HepG2 (cell line): ENCODE data around the gene APOL2. TPM values are rescaled to one million over a fixed set of nuclear protein-coding genes. Genes with fewer than 3 reads are reported as not detected.

Experiments used
- ATAC-seq: fragments of 200-7000 bp; cut with Tn5 transposase; 3 replicates; pipeline ENCODE4 v1.9.1; 2020; ENCODE audit warnings: mild to moderate bottlenecking, moderate library complexity
- BruUV-seq: library from RNA; stranded (reverse); fragments of 400-500 nt; replicated peaks from 2 replicates; lab custom pipeline; 2021; lab: Mats Ljungman, UMichigan
- CTCF ChIA-PET: fragments of 300-600 bp; formaldehyde crosslinking; extraction: SDS; loops from one replicate; lab custom pipeline; 2021; ENCODE audit warnings: low total read pairs, inconsistent platforms, low intra/inter-chr PET ratio; lab: Yijun Ruan, JAX
- POLR2A ChIA-PET: fragments of 350-600 bp; sonication (Branson Sonifier 250); formaldehyde crosslinking; loops from one replicate; lab custom pipeline; 2020; ENCODE audit warnings: antibody characterized with exemption, inconsistent platforms; lab: Yijun Ruan, JAX
- DNase-seq: peaks from one replicate; pipeline ENCODE4 v3.0.0-alpha.2; 2015; ENCODE audit warnings: low spot score
- FAIRE-seq: peaks from 3 replicates; lab custom pipeline; 2011; peaks lifted over from hg19 to GRCh38; lab: Jason Lieb, UNC
- H2AFZ ChIP-seq: one replicate; pipeline ENCODE4 v1.6.1; 2011; ENCODE audit warnings: low read length, inconsistent platforms
- H3K27ac ChIP-seq: fragments of 300-600 bp; 3 replicates; pipeline ENCODE4 v1.8.0; 2011; ENCODE audit warnings: mixed run types, mild to moderate bottlenecking, mixed read lengths, low read length, inconsistent platforms; ENCODE audit not compliant: insufficient read depth; ENCODE audit errors: extremely low read length
- H3K27me3 ChIP-seq, 2 experiments: fragments of 200-600 bp in 1 of 2; 2 replicates in 1 of 2; 3 replicates in 1 of 2; pipeline versions ENCODE4 v1.6.0 to v1.8.0; 2011; ENCODE audit warnings: low read length in 2 of 2, mild to moderate bottlenecking in 2 of 2, moderate library complexity in 2 of 2, inconsistent platforms in 1 of 2; ENCODE audit not compliant: insufficient read depth in 2 of 2, control insufficient read depth in 1 of 2
- H3K36me3 ChIP-seq, 2 experiments: fragments of 200-600 bp in 1 of 2; replicated peaks in 1 of 2; 2 replicates in 1 of 2; 3 replicates in 1 of 2; pipeline versions ENCODE4 v1.5.1 to v1.8.0; 2011; ENCODE audit warnings: low read length in 2 of 2, inconsistent platforms in 1 of 2; ENCODE audit not compliant: insufficient read depth in 2 of 2, control insufficient read depth in 1 of 2
- H3K4me1 ChIP-seq: 2 replicates; pipeline ENCODE4 v1.5.1; 2012; ENCODE audit warnings: low read length, inconsistent platforms; ENCODE audit not compliant: insufficient read depth
- H3K4me2 ChIP-seq: 2 replicates; pipeline ENCODE4 v1.6.0; 2011; ENCODE audit warnings: low read depth, low read length, inconsistent platforms
- H3K4me3 ChIP-seq, 3 experiments: fragments of 200-600 bp in 1 of 3; sonication (generic), shearing (Covaris generic) in 1 of 3; replicated peaks in 1 of 3; 2 replicates each; pipeline ENCODE4 v1.5.1; 2011 to 2016; ENCODE audit warnings: low read length in 3 of 3, inconsistent platforms in 2 of 3, low read depth in 2 of 3, mild to moderate bottlenecking in 2 of 3, control low read depth in 1 of 3, mixed read lengths in 1 of 3; ENCODE audit not compliant: insufficient read depth in 1 of 3
- H3K79me2 ChIP-seq: one replicate; pipeline ENCODE4 v1.6.1; 2011; ENCODE audit warnings: low read length, inconsistent platforms; ENCODE audit not compliant: insufficient read depth
- H3K9ac ChIP-seq: 2 replicates; pipeline ENCODE4 v1.6.0; 2011; ENCODE audit warnings: mild to moderate bottlenecking, low read depth, low read length, inconsistent platforms; ENCODE audit not compliant: insufficient read depth
- H3K9me3 ChIP-seq: 2 replicates; pipeline ENCODE4 v1.5.1; 2012; ENCODE audit warnings: mild to moderate bottlenecking, low read length
- H4K20me1 ChIP-seq: 2 replicates; pipeline ENCODE4 v1.6.0; 2011; ENCODE audit warnings: inconsistent platforms, mild to moderate bottlenecking, low read length, moderate library complexity; ENCODE audit not compliant: insufficient read depth
- HNRNPL ChIP-seq: fragments of 200-400 bp; formaldehyde crosslinking; IDR thresholded peaks from 2 replicates; pipeline ENCODE4 v1.6.1; 2017; ENCODE audit warnings: mild to moderate bottlenecking, low read depth, low read length
- NFAT5 ChIP-seq: sonication (generic); formaldehyde crosslinking; IDR thresholded peaks from 2 replicates; pipeline ENCODE4 v1.4.0; 2020; ENCODE audit warnings: missing genetic modification reagents
- NKX3-1 ChIP-seq: sonication (generic); formaldehyde crosslinking; IDR thresholded peaks from 2 replicates; pipeline ENCODE4 v1.5.0; 2020; ENCODE audit warnings: missing genetic modification reagents
- POLR2A ChIP-seq, 2 experiments: IDR thresholded peaks; 2 replicates each; pipeline ENCODE4 v1.6.1; 2011; ENCODE audit warnings: low read depth in 2 of 2, low read length in 2 of 2, mild to moderate bottlenecking in 1 of 2, moderate library complexity in 1 of 2; ENCODE audit not compliant: insufficient read depth in 1 of 2
- POLR2G ChIP-seq: fragments of 200-400 bp; formaldehyde crosslinking; IDR thresholded peaks from 2 replicates; pipeline ENCODE4 v1.6.1; 2018; ENCODE audit warnings: mild to moderate bottlenecking, low read depth, low read length, moderate library complexity
- PRMT3 ChIP-seq: sonication (generic); formaldehyde crosslinking; IDR thresholded peaks from 2 replicates; pipeline ENCODE4 v1.8.1; 2022; ENCODE audit warnings: low read depth, mild to moderate bottlenecking, moderate library complexity, missing genetic modification reagents, borderline replicate concordance
- SALL1 ChIP-seq: sonication (generic); formaldehyde crosslinking; IDR thresholded peaks from 2 replicates; pipeline ENCODE4 v1.8.0; 2022; ENCODE audit warnings: mild to moderate bottlenecking, missing genetic modification reagents
- THRA ChIP-seq: sonication (generic); formaldehyde crosslinking; IDR thresholded peaks from 2 replicates; pipeline ENCODE4 v1.4.0; 2020; ENCODE audit warnings: missing genetic modification reagents, borderline replicate concordance
- ZNF775 ChIP-seq: sonication (generic); formaldehyde crosslinking; IDR thresholded peaks from 2 replicates; pipeline ENCODE4 v1.4.0; 2020; ENCODE audit warnings: missing genetic modification reagents, mild to moderate bottlenecking, moderate library complexity, borderline replicate concordance
- WGBS: methylation state at CpG from one replicate; pipeline ENCODE4 v1.1.6; 2017; ENCODE audit warnings: low lambda C conversion rate; 5-methylcytosine and 5-hydroxymethylcytosine counted together
- in situ Hi-C: cut with HindIII; loops from 2 replicates; pipeline ENCODE4 v1.10.0; 2017; ENCODE audit warnings: low pct_unique_long_range_greater_than_20kb; ENCODE audit not compliant: extremely low pct_ligation_motif_present
- intact Hi-C: fragments of 100-400 bp; cut with micrococcal nuclease; formaldehyde crosslinking; loops from one replicate; pipeline ENCODE4 v1.10.0; 2022; ENCODE audit not compliant: unreplicated experiment
- polyA plus RNA-seq, 8 experiments: library from polyadenylated mRNA; depleted of rRNA in 3 of 8; stranded (reverse) in 7 of 8; unstranded in 1 of 8; fragments of >200 nt; fragmentation: Illumina TruSeq in 4 of 8; extraction: Trizol in 4 of 8; gene quantifications; 2 replicates each; pipeline versions ENCODE4 v1.2.1 to v1.2.3, GENCODE V29; 2011 to 2016; ENCODE audit warnings: low read depth in 4 of 8, missing spikeins in 1 of 8, mixed read lengths in 1 of 8; ENCODE audit not compliant: insufficient read depth in 1 of 8
- total RNA-seq, 5 experiments: library from RNA; depleted of rRNA; stranded (reverse); fragments of >200 nt; fragmentation: Illumina TruSeq; extraction: Trizol; gene quantifications; 2 replicates each; pipeline ENCODE4 v1.2.3, GENCODE V29; 2016; ENCODE audit warnings: low read depth in 1 of 5
- TF ChIP-seq, protein P1 (sequence below): sonication (generic); formaldehyde crosslinking; IDR thresholded peaks from 2 replicates; pipeline ENCODE4 v1.5.1; 2020; ENCODE audit warnings: mild to moderate bottlenecking, missing genetic modification reagents, moderate library complexity

Gene APOL2
- total and polyA plus RNA-seq, 2 of the 13 experiments (the other 11 are each of a cell fraction or from before 2014, with no cell fraction given) = 28.7 to 51.2 TPM

DNA sequence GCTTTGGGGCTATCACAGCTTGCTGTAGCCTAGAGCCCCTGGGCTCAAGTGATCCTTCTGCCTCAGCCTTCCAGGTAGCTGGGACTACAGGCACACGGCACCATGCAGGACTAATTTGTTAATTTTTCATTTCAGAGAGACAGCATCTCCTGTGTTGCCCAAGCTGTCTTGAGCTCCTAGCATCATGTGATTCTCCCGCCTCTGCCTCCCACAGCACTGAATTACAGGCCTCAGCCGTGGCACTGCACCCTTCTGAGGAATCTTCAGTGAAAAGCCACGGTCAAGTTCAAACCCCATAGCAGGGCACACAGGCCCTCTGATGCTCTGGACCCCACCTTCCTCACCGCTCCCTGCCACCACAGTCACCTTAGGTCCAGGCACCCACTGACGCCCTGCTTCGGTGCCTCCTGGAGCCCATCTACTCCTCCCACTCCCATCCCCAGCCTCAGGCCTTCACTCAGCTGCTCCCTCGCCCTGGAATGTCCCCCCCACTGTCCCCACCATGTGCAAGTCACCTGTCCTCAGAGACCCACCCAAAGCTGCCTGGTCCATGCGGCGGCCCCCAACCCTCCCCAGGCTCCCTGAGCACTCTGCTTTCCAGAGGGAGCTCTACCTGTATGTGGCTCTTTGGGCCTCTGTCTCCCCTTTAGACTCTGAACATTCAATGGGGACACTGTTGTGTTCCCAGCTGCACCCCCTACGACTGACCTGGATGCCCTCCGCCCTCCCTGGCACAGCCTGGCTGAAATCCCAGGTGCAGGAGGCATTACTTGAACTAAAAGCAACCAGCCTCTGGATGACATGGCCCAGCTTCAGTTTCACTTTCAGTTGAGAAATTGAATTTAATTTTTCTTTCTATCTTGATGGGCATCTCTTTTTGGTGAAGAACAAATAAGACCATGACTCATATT is 1.6 kb downstream of the APOL2 start:
- H3K27ac ChIP-seq = peak overlapping the region; percentile 73
- WGBS = 46% methylated on average over 9 of the region's 12 CpGs
- CTCF ChIA-PET = interaction anchor here (1.4 kb wide), 1 partner anchor 16 kb away, joined by 3 read pairs; no protein-coding TSS in a partner anchor
- H3K79me2 ChIP-seq = peaks cover 48% of the 10 kb centered on the region
- H2AFZ ChIP-seq = no peak overlapping the region
- peak overlapping the region; percentile 71 to 94 (median 81) for H3K4me3 ChIP-seq
- H3K4me1 ChIP-seq = peaks cover 61% of the 10 kb centered on the region
- H4K20me1 ChIP-seq = 0 out of 2 replicates have a peak, but pooled peaks cover 4% of the 10 kb centered on the region
- H3K9me3 ChIP-seq = no peaks in the 10 kb centered on the region
- peak overlapping the region; percentile 78 for H3K9ac ChIP-seq
- peaks cover 6 to 23% of the 10 kb centered on the region in 2 experiments; a peak in 3 of 5 replicates for H3K36me3 ChIP-seq
- POLR2A ChIA-PET = interaction anchor here (0.8 to 6.1 kb wide), 4 partner anchors 14 to 245 kb away, joined by 3 to 102 read pairs (median 7); partner anchors contain the start of genes APOL1 and TXN2
- no peak for DNase-seq
- peak overlapping the region; percentile 94 for H3K4me2 ChIP-seq
- in situ Hi-C loops (loop anchor here (10.0 kb wide), 1 partner anchor 47 kb away; no protein-coding TSS in a partner anchor), intact Hi-C loops (loop anchor here (2.0 to 5.0 kb wide), 2 partner anchors 35 to 39 kb away; partner anchors contain the start of gene APOL4)
- FAIRE-seq = no peak
- no peaks in the 10 kb centered on the region; a peak in 1 of 5 replicates for H3K27me3 ChIP-seq
- ATAC-seq = no peak
- BruUV-seq = no TSS peak
- TF ChIP-seq HNRNPL (0 out of 2 replicates have a peak, but pooled peaks have one; percentile 18), PRMT3 (0 out of 2 replicates have a peak, but pooled peaks have one; percentile 34), POLR2G (0 out of 2 replicates have a peak, but pooled peaks have one; percentile 20), POLR2A (IDR thresholded peaks at IDR 0.05; ENCODE audit: insufficient read depth in 1 of 2, low read depth in 2 of 2, low read length in 2 of 2) (0 out of 4 replicates have a peak, but pooled peaks of 1 of the 2 experiments have one; percentile 27), THRA (CRISPR knock-in tag) (no peak), NFAT5 (CRISPR knock-in tag) (no peak), ZNF775 (CRISPR knock-in tag) (no peak), SALL1 (peak; percentile 42; the same call in 1 of the 2 replicates), NKX3-1 (CRISPR knock-in tag) (no peak)
- TF ChIP-seq, protein P1, sequence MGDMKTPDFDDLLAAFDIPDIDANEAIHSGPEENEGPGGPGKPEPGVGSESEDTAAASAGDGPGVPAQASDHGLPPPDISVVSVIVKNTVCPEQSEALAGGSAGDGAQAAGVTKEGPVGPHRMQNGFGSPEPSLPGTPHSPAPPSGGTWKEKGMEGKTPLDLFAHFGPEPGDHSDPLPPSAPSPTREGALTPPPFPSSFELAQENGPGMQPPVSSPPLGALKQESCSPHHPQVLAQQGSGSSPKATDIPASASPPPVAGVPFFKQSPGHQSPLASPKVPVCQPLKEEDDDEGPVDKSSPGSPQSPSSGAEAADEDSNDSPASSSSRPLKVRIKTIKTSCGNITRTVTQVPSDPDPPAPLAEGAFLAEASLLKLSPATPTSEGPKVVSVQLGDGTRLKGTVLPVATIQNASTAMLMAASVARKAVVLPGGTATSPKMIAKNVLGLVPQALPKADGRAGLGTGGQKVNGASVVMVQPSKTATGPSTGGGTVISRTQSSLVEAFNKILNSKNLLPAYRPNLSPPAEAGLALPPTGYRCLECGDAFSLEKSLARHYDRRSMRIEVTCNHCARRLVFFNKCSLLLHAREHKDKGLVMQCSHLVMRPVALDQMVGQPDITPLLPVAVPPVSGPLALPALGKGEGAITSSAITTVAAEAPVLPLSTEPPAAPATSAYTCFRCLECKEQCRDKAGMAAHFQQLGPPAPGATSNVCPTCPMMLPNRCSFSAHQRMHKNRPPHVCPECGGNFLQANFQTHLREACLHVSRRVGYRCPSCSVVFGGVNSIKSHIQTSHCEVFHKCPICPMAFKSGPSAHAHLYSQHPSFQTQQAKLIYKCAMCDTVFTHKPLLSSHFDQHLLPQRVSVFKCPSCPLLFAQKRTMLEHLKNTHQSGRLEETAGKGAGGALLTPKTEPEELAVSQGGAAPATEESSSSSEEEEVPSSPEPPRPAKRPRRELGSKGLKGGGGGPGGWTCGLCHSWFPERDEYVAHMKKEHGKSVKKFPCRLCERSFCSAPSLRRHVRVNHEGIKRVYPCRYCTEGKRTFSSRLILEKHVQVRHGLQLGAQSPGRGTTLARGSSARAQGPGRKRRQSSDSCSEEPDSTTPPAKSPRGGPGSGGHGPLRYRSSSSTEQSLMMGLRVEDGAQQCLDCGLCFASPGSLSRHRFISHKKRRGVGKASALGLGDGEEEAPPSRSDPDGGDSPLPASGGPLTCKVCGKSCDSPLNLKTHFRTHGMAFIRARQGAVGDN (CRISPR knock-in tag) = peak; percentile 65
